SW480 (cell line): Measurements from ENCODE around the gene REEP5.

ENCODE experiments used
- DNase-seq: peaks from one replicate; pipeline ENCODE4 v3.0.0-alpha.2; 2016; ENCODE audit warnings: low spot score

Gene REEP5

DNA sequence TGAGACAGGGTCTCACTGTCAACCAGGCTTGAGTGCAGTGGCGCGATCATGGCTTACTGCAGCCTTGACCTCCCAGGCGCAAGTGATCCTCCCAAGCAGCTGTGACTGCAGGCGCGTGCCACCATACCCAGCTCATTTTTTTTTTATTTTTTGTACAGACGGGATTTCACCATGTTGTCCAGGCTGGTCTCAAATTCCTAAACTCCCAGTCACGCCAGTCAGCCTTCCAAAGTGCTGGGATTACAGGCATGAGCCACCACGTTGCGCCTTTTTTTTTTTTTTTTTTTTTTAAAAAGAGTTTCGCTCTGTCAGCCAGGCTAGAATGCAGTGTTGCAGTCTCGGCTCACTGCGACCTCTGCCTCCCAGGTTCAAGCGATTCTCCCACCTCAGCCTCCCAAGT, 88.1 kb downstream of the REEP5 start:
- DNase-seq, result no peak

DNA sequence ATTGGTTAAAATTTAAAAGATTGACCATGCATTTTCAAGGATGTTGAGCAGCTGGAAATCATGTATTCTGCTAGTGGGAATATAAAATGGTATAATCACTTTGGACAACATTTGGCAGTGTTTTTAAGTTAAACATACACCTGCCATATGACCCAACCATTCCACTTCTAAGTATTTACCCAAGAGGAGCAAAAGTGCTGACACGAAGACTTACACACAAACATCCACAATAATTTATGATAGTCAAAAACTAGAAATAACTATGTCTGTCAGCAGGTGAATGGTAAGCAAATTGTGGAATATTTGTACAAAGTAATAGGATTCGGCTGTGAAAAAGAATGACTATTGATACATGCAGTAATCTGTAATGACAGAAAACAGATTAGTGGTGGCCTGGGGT, 91.6 kb downstream of the REEP5 start:
- no peak for DNase-seq
